A549 (cell line): ENCODE measurements around the gene IPO11. TPM values are rescaled to one million over a fixed set of nuclear protein-coding genes. Genes with fewer than 3 reads are reported as not detected.

Experiments used
- ATAC-seq, 2 experiments: fragments of 200-7000 bp in 1 of 2; fragments of >200 bp in 1 of 2; cut with Nextera tagmentation in 1 of 2; cut with Tn5 transposase in 1 of 2; 3 replicates each; pipeline versions ENCODE4 v1.8.0 to v1.9.1; 2018 to 2020; ENCODE audit warnings: mild to moderate bottlenecking in 1 of 2, moderate library complexity in 1 of 2
- CTCF ChIA-PET: fragments of 300-600 bp; sonication (Branson Sonifier 250); formaldehyde crosslinking; extraction: SDS; loops from one replicate; lab custom pipeline; 2021; ENCODE audit warnings: antibody characterized with exemption, inconsistent platforms; lab: Yijun Ruan, JAX
- POLR2A ChIA-PET: fragments of 350-600 bp; formaldehyde crosslinking; extraction: SDS; loops from one replicate; lab custom pipeline; 2021; ENCODE audit warnings: antibody characterized with exemption, inconsistent platforms; lab: Yijun Ruan, JAX
- DNase-seq, 2 experiments: peaks; one replicate each; pipeline versions ENCODE4 v3.0.0 to v3.0.0-alpha.2; 2011 to 2016; ENCODE audit warnings: low read depth in 1 of 2, low spot score in 1 of 2
- FAIRE-seq: peaks from 2 replicates; lab custom pipeline; 2011; peaks lifted over from hg19 to GRCh38; lab: Jason Lieb, UNC
- H3K27ac ChIP-seq, 2 experiments: fragments of >200 bp; sonication (Bioruptor Twin); formaldehyde crosslinking; 3 replicates each; pipeline ENCODE4 v1.5.1; 2016 to 2017
- H3K4me1 ChIP-seq: fragments of >200 bp; sonication (Bioruptor Twin); formaldehyde crosslinking; 3 replicates; pipeline ENCODE4 v1.6.1; 2016
- H3K4me2 ChIP-seq: fragments of >200 bp; sonication (Bioruptor Twin); formaldehyde crosslinking; 3 replicates; pipeline ENCODE4 v1.6.1; 2016
- H3K4me3 ChIP-seq: fragments of >200 bp; sonication (Bioruptor Twin); formaldehyde crosslinking; 3 replicates; pipeline ENCODE4 v1.5.1; 2016
- H3K9me3 ChIP-seq: fragments of >200 bp; sonication (Bioruptor Twin); formaldehyde crosslinking; 3 replicates; pipeline ENCODE4 v1.6.1; 2016
- BHLHE40 ChIP-seq: IDR thresholded peaks from 2 replicates; pipeline ENCODE4 v1.6.1; 2012; ENCODE audit warnings: low read depth, low read length, inconsistent platforms
- CBX2 ChIP-seq: fragments of 200-600 bp; sonication (generic); IDR thresholded peaks from 2 replicates; pipeline ENCODE4 v1.6.1; 2016; ENCODE audit warnings: low read depth, mild to moderate bottlenecking, borderline replicate concordance
- CHD2 ChIP-seq: fragments of 150-350 bp; IDR thresholded peaks from 2 replicates; pipeline ENCODE4 v1.6.1; 2014; ENCODE audit warnings: low read length; ENCODE audit not compliant: partially characterized antibody
- CTCF ChIP-seq: fragments of >200 bp; sonication (Bioruptor Twin); formaldehyde crosslinking; IDR thresholded peaks from 3 replicates; pipeline ENCODE4 v1.5.1; 2016
- ELK1 ChIP-seq: fragments of 150-350 bp; IDR thresholded peaks from 2 replicates; pipeline ENCODE4 v1.6.1; 2014; ENCODE audit warnings: low read depth, mild to moderate bottlenecking, low read length
- FOSB ChIP-seq: fragments of 250-450 bp; sonication (Bioruptor Pico); IDR thresholded peaks from 2 replicates; pipeline ENCODE4 v1.5.0; 2020; ENCODE audit warnings: mild to moderate bottlenecking, moderate library complexity
- FOSL2 ChIP-seq, 2 experiments: fragments of 450-650 bp in 1 of 2; fragments of >200 bp in 1 of 2; sonication (Bioruptor Twin) in 1 of 2; formaldehyde crosslinking; IDR thresholded peaks; 2 replicates each; pipeline versions ENCODE4 v1.5.0 to v1.6.1; 2016 to 2020; ENCODE audit warnings: mild to moderate bottlenecking in 1 of 2, moderate library complexity in 1 of 2
- HDAC2 ChIP-seq: fragments of 200-600 bp; sonication (generic); IDR thresholded peaks from 2 replicates; pipeline ENCODE4 v1.6.1; 2016
- KDM1A ChIP-seq: fragments of 200-600 bp; sonication (generic); IDR thresholded peaks from 2 replicates; pipeline ENCODE4 v1.6.1; 2016; ENCODE audit warnings: low read depth, mild to moderate bottlenecking
- KDM5A ChIP-seq: fragments of 200-600 bp; sonication (generic); IDR thresholded peaks from 2 replicates; pipeline ENCODE4 v1.6.1; 2016; ENCODE audit warnings: antibody characterized with exemption, mild to moderate bottlenecking
- MAFK ChIP-seq: fragments of 450-650 bp; IDR thresholded peaks from 2 replicates; pipeline ENCODE4 v1.6.1; 2014; ENCODE audit not compliant: partially characterized antibody
- MAZ ChIP-seq: fragments of 150-350 bp; IDR thresholded peaks from 2 replicates; pipeline ENCODE4 v1.6.1; 2014; ENCODE audit warnings: antibody characterized with exemption, low read depth, low read length, borderline replicate concordance
- NFE2L2 ChIP-seq: fragments of 150-350 bp; conservative IDR thresholded peaks from 2 replicates; pipeline ENCODE4 v1.6.1; 2014; ENCODE audit warnings: low read length
- NPAS2 ChIP-seq: fragments of 250-450 bp; sonication (Bioruptor Pico); IDR thresholded peaks from 2 replicates; pipeline ENCODE4 v1.8.0; 2022; ENCODE audit warnings: mild to moderate bottlenecking, moderate library complexity, borderline replicate concordance
- NR3C1 ChIP-seq: fragments of >200 bp; sonication (Bioruptor Twin); formaldehyde crosslinking; IDR thresholded peaks from 3 replicates; pipeline ENCODE4 v1.6.1; 2017
- PHF8 ChIP-seq: fragments of 200-600 bp; sonication (generic); IDR thresholded peaks from 2 replicates; pipeline ENCODE4 v1.6.1; 2016; ENCODE audit warnings: low read depth, mild to moderate bottlenecking, antibody characterized with exemption, moderate library complexity, borderline replicate concordance
- POLR2A ChIP-seq: IDR thresholded peaks from 2 replicates; pipeline ENCODE4 v1.6.1; 2012; ENCODE audit warnings: mild to moderate bottlenecking, low read length
- RCOR1 ChIP-seq: fragments of 150-350 bp; IDR thresholded peaks from 2 replicates; pipeline ENCODE4 v1.6.1; 2014; ENCODE audit warnings: antibody characterized with exemption, low read length, low read depth
- REST ChIP-seq: fragments of 200-600 bp; sonication (generic); IDR thresholded peaks from 2 replicates; pipeline ENCODE4 v1.6.1; 2016; ENCODE audit warnings: antibody characterized with exemption, mild to moderate bottlenecking, moderate library complexity
- RFX5 ChIP-seq: fragments of 450-650 bp; IDR thresholded peaks from 2 replicates; pipeline ENCODE4 v1.7.1; 2014; ENCODE audit warnings: antibody characterized with exemption, mild to moderate bottlenecking, moderate library complexity
- SREBF2 ChIP-seq: fragments of 450-650 bp; IDR thresholded peaks from 2 replicates; pipeline ENCODE4 v1.6.1; 2014; ENCODE audit warnings: mild to moderate bottlenecking, moderate library complexity
- TP53 ChIP-seq: fragments of 250-450 bp; sonication (Bioruptor Pico); IDR thresholded peaks from 2 replicates; pipeline ENCODE4 v1.5.0; 2021; ENCODE audit warnings: mild to moderate bottlenecking, moderate library complexity
- ZC3H11A ChIP-seq: fragments of 450-650 bp; IDR thresholded peaks from 2 replicates; pipeline ENCODE4 v1.6.1; 2014; ENCODE audit warnings: antibody characterized with exemption, mild to moderate bottlenecking
- WGBS: methylation state at CpG from one replicate; pipeline ENCODE4 v1.1.6; 2017; ENCODE audit errors: missing lambda C conversion rate; 5-methylcytosine and 5-hydroxymethylcytosine counted together
- polyA plus RNA-seq, 4 experiments: library from polyadenylated mRNA; depleted of rRNA in 3 of 4; stranded (reverse); fragments of >200 nt; fragmentation: RNase III in 1 of 4; extraction: RNeasy Plus Mini Kit Qiagen cat#74134 plus additional on column Dnase treatment in 1 of 4; gene quantifications; 2 replicates in 3 of 4; 3 replicates in 1 of 4; pipeline ENCODE4 v1.2.3, GENCODE V29; 2011 to 2017
- TF ChIP-seq, protein P1 (sequence below): fragments of 250-450 bp; sonication (Bioruptor Pico); IDR thresholded peaks from 2 replicates; pipeline ENCODE4 v1.5.0; 2020; ENCODE audit warnings: low read depth, mild to moderate bottlenecking, moderate library complexity
- TF ChIP-seq, protein P2 (sequence below): fragments of 250-450 bp; sonication (Bioruptor Pico); IDR thresholded peaks from 2 replicates; pipeline ENCODE4 v1.5.0; 2021; ENCODE audit warnings: mild to moderate bottlenecking, moderate library complexity, borderline replicate concordance

The IPO11 gene
- polyA plus RNA-seq, 2 of the 4 experiments (the other 2 are of a cell fraction) = 20.7 to 33.0 TPM

DNA sequence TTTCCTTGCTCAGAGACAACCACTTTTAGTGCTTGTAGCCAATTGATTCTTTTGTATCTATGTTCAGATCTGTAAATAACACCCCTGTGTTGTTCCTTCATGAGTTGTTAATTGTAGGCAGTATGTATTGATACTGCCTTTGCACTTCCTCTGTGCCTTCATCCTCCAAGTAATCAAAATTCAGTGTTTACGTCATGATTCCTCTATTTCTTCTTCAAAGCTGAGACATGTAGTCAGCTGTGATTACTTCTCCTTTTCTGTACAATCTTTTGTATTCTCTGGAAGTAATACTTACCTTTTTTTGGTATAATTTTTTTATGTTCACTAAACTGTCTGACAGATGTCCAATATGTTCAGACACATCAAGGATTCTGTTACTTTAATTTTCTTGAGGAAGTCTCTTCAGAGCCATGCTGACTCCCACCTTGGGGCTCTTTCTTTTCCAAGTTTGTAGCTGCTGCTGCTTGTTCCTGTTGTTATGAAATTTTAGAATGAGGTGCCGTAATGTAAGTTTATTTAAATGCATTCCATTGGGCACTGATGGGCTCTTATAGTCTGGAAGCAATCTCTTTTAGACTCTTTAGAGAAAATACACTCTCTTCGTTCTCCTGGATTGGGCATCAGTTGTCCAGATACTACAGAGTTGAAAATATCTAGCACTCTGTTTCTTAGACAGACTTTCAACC lies 135.5 kb downstream of the IPO11 start:
- Histone ChIP-seq H3K4me3 (no peak overlapping the region), H3K27ac (no peak overlapping the region), H3K9me3 (no peaks in the 10 kb centered on the region), H3K4me1 (no peaks in the 10 kb centered on the region), H3K4me2 (no peak overlapping the region)
- ChIA-PET CTCF (no interaction called here), POLR2A (no interaction called here)
- FAIRE-seq (no peak), ATAC-seq (no peak), DNase-seq (no peak)
- 90% methylated on average over 3 of the region's 3 CpGs for WGBS
- TF ChIP-seq NFE2L2 (no peak), CHD2 (no peak), ZC3H11A (no peak), CBX2 (no peak), ELK1 (no peak), NPAS2 (CRISPR knock-in tag) (no peak), SREBF2 (no peak), PHF8 (no peak), TP53 (CRISPR knock-in tag) (no peak), FOSB (CRISPR knock-in tag) (no peak), BHLHE40 (no peak), MAFK (no peak), HDAC2 (no peak), FOSL2 (IDR thresholded peaks at IDR 0.05) (no peak), FOSL2 (CRISPR knock-in tag; IDR thresholded peaks at IDR 0.05) (no peak)
- TF ChIP-seq, protein P1, sequence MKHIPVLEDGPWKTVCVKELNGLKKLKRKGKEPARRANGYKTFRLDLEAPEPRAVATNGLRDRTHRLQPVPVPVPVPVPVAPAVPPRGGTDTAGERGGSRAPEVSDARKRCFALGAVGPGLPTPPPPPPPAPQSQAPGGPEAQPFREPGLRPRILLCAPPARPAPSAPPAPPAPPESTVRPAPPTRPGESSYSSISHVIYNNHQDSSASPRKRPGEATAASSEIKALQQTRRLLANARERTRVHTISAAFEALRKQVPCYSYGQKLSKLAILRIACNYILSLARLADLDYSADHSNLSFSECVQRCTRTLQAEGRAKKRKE (CRISPR knock-in tag) = no peak

GRCh38 chr5:62550103-62550502 lies 137.5 kb downstream of the IPO11 start:
- no peak for FAIRE-seq
- POLR2A ChIA-PET = no interaction called here
- H3K9me3 ChIP-seq = no peaks in the 10 kb centered on the region
- H3K4me3 ChIP-seq = no peak overlapping the region
- no peaks in the 10 kb centered on the region for H3K4me1 ChIP-seq
- no peak overlapping the region for H3K4me2 ChIP-seq
- WGBS = 85% methylated on average over 2 of the region's 2 CpGs
- no peak for TF ChIP-seq POLR2A
- peak; percentile 48; the same call in 1 of the 2 replicates for TF ChIP-seq NFE2L2
- no peak for TF ChIP-seq KDM5A
- no peak for TF ChIP-seq NR3C1
- no peak for DNase-seq
- no peak for ATAC-seq
- CTCF ChIA-PET = interaction anchor here (0.9 kb wide), 1 partner anchor 86 kb away, joined by 3 read pairs; no protein-coding TSS in a partner anchor
- H3K27ac ChIP-seq = no peak overlapping the region

GRCh38 chr5:62555930-62556329 lies 143.4 kb downstream of the IPO11 start:
- Histone ChIP-seq H3K27ac (no peak overlapping the region), H3K4me1 (no peaks in the 10 kb centered on the region), H3K4me3 (no peak overlapping the region), H3K9me3 (no peaks in the 10 kb centered on the region), H3K4me2 (no peak overlapping the region)
- no peak for ATAC-seq
- FAIRE-seq = no peak
- ChIA-PET POLR2A (no interaction called here), CTCF (interaction anchor here (1.7 kb wide), 1 partner anchor 11 kb away, joined by 6 read pairs; no protein-coding TSS in a partner anchor)
- no peak for DNase-seq
- TF ChIP-seq MAZ (no peak), NPAS2 (CRISPR knock-in tag) (no peak), FOSB (CRISPR knock-in tag) (no peak), RCOR1 (no peak), REST (no peak), RFX5 (no peak), KDM1A (no peak), CTCF (no peak)
- TF ChIP-seq, protein P2, sequence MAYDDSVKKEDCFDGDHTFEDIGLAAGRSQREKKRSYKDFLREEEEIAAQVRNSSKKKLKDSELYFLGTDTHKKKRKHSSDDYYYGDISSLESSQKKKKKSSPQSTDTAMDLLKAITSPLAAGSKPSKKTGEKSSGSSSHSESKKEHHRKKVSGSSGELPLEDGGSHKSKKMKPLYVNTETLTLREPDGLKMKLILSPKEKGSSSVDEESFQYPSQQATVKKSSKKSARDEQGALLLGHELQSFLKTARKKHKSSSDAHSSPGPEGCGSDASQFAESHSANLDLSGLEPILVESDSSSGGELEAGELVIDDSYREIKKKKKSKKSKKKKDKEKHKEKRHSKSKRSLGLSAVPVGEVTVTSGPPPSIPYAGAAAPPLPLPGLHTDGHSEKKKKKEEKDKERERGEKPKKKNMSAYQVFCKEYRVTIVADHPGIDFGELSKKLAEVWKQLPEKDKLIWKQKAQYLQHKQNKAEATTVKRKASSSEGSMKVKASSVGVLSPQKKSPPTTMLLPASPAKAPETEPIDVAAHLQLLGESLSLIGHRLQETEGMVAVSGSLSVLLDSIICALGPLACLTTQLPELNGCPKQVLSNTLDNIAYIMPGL (CRISPR knock-in tag) = no peak
